IPS-18a (cell line): ENCODE results near the gene AGPAT2.
"Not testable (repeated sequence)": the region's sequence is repeated elsewhere in the genome, so short reads cannot be mapped to it uniquely, and the experiment has no call there.

Source experiments
- H3K27ac ChIP-seq: one replicate; pipeline ENCODE4 v1.5.1; 2013; ENCODE audit warnings: low read length
- H3K27me3 ChIP-seq: one replicate; pipeline ENCODE4 v1.6.1; 2013; ENCODE audit warnings: mild to moderate bottlenecking, low read length; ENCODE audit not compliant: control insufficient read depth, insufficient read depth
- H3K36me3 ChIP-seq: one replicate; pipeline ENCODE4 v1.6.1; 2013; ENCODE audit warnings: low read depth, low read length; ENCODE audit not compliant: control insufficient read depth
- H3K4me1 ChIP-seq: one replicate; pipeline ENCODE4 v1.6.1; 2013; ENCODE audit warnings: low read depth, low read length; ENCODE audit not compliant: control insufficient read depth
- H3K4me3 ChIP-seq: one replicate; pipeline ENCODE4 v1.5.1; 2013; ENCODE audit warnings: low read length
- H3K9ac ChIP-seq: one replicate; pipeline ENCODE4 v1.6.1; 2013; ENCODE audit warnings: mild to moderate bottlenecking, low read length, moderate library complexity
- H3K9me3 ChIP-seq: one replicate; pipeline ENCODE4 v1.6.1; 2013; ENCODE audit warnings: low read depth, low read length; ENCODE audit not compliant: control insufficient read depth

AGPAT2 gene

GRCh38 chr9:136707849-136708517 lies 20.7 kb upstream of the AGPAT2 start:
- H3K4me3 ChIP-seq = no peak overlapping the region
- no peaks in the 10 kb centered on the region for H3K36me3 ChIP-seq
- no peak overlapping the region for H3K9ac ChIP-seq
- H3K27me3 ChIP-seq = peaks cover 8% of the 10 kb centered on the region
- H3K4me1 ChIP-seq = no peaks in the 10 kb centered on the region
- no peak overlapping the region for H3K27ac ChIP-seq
- no peaks in the 10 kb centered on the region for H3K9me3 ChIP-seq

- peaks cover 8% of the 10 kb centered on the region for H3K27me3 ChIP-seq
- H3K27ac ChIP-seq = no peak overlapping the region
- no peaks in the 10 kb centered on the region for H3K9me3 ChIP-seq
- no peak overlapping the region for H3K4me3 ChIP-seq
- H3K9ac ChIP-seq = no peak overlapping the region
- no peaks in the 10 kb centered on the region for H3K4me1 ChIP-seq
- no peaks in the 10 kb centered on the region for H3K36me3 ChIP-seq
These were observed 19.8 kb upstream of the AGPAT2 start for GRCh38 chr9:136707011-136707410.

- H3K4me3 ChIP-seq = no peak overlapping the region
- H3K9ac ChIP-seq = no peak overlapping the region
- no peak overlapping the region for H3K27ac ChIP-seq
- H3K27me3 ChIP-seq = peaks cover 11% of the 10 kb centered on the region
- H3K9me3 ChIP-seq = no peaks in the 10 kb centered on the region
- no peaks in the 10 kb centered on the region for H3K36me3 ChIP-seq
- peaks cover 7% of the 10 kb centered on the region for H3K4me1 ChIP-seq
These were observed 18.3 kb upstream of the AGPAT2 start for GRCh38 chr9:136705564-136705963.

DNA sequence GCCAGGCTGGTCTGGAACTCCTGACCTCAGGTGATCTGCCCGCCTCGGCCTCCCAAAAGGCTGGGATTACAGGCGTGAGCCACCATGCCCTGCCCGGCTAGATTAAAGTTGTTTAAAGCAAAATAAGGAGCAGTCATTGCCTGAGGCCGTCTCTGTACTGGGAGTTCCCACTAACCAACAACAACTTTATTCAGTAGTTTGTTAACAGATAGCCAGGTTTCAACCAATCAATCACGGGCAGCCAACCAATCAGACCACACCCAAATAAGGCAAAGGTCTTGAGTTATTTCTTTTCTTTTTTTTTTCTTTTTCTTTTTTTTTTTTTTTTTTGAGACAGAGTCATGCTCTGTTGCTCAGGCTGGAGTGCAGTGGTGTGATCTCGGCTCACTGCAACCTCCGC lies 17.5 kb upstream of the AGPAT2 start:
- not testable (repeated sequence) for H3K4me1 ChIP-seq, H3K9ac ChIP-seq, H3K27ac ChIP-seq, H3K9me3 ChIP-seq, H3K4me3 ChIP-seq, H3K36me3 ChIP-seq
- peaks cover 15% of the 10 kb centered on the region for H3K27me3 ChIP-seq

DNA sequence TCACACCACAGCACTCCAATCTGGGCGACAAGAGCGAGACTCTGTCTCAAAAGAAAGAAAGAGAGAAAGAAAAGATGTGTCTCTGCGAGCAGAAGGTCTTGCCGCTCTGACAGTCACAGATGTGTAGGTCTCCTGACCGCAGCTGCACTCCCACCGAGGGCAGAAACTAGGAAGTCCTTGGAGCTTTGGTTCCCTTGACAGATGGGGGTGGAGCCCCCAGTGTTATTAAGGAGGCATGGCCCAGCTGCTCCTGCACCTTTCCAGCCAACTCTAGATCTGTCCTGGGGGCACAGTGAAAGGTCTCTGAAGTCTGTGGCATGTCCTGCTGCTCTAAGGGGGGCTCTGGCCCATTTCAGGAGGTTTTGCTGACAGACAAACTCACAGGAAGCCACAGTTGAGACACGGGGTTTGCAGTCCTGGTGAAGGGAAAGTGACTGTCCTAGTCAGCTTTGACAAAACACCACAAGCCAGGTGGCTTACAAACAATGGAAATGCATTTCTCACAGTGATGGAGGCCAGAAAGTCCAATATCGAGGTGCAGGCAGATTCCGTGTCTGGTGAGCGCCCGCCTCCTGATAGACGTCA lies 16.1 kb upstream of the AGPAT2 start:
- Histone ChIP-seq H3K27ac (no peak overlapping the region), H3K9me3 (no peaks in the 10 kb centered on the region), H3K4me1 (peaks cover 7% of the 10 kb centered on the region), H3K27me3 (peaks cover 15% of the 10 kb centered on the region), H3K4me3 (no peak overlapping the region), H3K36me3 (no peaks in the 10 kb centered on the region), H3K9ac (no peak overlapping the region)

DNA sequence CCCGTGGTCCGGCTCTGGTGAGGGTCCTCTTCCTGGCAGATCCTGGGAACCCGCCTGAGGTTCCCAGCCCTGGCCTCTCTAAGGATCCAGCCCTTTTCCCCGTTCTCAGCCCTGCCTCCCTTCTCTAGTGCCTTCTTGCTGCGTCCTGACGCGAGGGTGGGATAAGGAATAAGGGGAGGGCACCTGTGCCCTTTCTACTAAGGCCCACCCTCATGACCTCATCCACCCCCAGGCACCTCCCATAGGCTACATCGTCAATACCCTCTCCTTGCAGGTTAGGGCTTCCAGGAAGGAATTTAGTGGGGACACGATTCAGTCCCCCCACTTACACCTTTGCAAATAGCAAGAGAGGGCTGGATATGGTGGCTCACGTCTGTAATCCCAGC lies 14.4 kb upstream of the AGPAT2 start:
- Histone ChIP-seq H3K36me3 (no peaks in the 10 kb centered on the region), H3K27ac (no peak overlapping the region), H3K9me3 (no peaks in the 10 kb centered on the region), H3K27me3 (peaks cover 15% of the 10 kb centered on the region), H3K4me1 (peaks cover 7% of the 10 kb centered on the region), H3K9ac (no peak overlapping the region), H3K4me3 (peak overlapping the region; percentile 27)

DNA sequence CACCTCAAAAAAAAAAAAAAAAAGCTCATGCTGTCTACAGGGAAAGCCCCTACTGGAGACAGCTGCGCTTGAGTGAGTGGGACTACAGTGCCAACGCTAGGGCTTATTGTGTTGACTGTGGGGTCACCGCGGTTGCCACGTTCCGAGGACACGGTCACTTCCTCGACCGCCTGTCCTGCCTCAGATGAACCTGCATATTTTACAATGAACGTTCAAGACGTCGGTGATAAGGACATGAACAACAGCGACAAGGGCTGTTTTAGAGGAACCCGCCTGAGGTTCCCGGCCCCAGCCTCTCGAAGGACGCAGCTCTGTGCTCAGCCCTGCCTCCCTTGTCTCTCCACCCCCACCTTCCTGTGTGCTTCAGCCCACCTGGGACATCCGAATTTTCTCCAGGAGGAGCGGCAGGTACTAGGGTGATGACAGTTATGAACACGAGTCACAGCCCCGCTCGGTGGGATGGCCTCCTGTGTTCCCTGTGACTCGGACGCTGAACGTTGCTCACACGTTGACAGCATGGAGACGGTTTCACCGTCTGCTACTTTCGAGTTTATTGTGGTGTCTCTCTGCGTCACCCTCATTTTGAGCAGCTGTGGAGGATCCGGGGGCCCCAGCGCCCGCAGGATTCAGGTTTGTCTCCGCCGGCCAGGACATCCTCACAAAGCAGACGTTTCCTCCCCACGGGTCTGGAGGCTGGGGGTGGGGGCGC lies 13.9 kb upstream of the AGPAT2 start:
- H3K9ac ChIP-seq = no peak overlapping the region
- peaks cover 7% of the 10 kb centered on the region for H3K4me1 ChIP-seq
- no peaks in the 10 kb centered on the region for H3K36me3 ChIP-seq
- peaks cover 15% of the 10 kb centered on the region for H3K27me3 ChIP-seq
- no peaks in the 10 kb centered on the region for H3K9me3 ChIP-seq
- H3K4me3 ChIP-seq = peak overlapping the region; percentile 27
- H3K27ac ChIP-seq = no peak overlapping the region

DNA sequence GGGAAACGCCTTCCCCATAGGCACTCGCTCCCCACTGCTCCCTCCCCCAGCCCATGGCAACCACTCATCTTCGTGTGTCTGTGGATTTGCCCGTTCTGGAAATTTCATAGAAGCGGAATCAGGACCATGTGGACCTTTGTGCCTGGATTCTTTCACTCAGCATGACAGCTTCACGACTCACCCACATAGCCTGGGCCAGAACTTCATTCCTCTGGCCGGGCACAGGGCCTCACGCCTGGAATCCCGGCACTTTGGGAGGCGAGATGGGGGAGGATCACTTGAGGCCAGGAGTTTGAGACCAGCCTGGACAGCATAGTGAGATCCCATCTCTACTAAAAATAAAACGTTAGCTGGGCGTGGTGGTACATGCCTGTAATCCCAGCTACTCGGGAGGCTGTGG lies 13.0 kb upstream of the AGPAT2 start:
- H3K9me3 ChIP-seq = no peaks in the 10 kb centered on the region
- peaks cover 15% of the 10 kb centered on the region for H3K27me3 ChIP-seq
- H3K4me3 ChIP-seq = no peak overlapping the region
- no peak overlapping the region for H3K9ac ChIP-seq
- peaks cover 7% of the 10 kb centered on the region for H3K4me1 ChIP-seq
- no peak overlapping the region for H3K27ac ChIP-seq
- H3K36me3 ChIP-seq = no peaks in the 10 kb centered on the region

DNA sequence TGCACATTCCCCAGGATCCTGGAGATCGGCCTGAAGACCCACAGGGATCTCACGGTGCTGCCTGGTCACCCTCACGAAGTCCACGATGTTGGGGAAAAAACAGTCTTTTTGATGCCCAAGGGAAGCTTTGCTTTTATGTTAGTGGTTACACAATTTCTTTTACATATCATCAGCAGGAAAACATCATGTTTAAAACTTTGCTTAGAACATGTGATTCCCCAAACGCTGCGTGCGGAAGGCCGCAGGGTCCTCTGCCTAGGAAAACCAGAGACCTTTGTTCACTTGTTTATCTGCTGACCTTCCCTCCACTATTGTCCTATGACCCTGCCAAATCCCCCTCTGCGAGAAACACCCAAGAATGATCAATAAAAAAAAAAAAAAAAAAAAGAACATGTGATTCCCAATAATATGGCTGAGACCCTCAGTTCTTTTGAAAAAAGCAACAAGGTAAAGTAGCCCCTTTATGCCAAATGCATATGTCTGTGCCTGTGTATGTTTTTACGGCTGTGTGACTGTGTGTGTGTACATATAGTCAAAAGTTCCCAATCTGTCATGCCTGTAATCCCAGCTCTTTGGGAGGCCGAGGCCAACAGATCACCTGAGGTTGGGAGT lies 11.5 kb upstream of the AGPAT2 start:
- no peak overlapping the region for H3K4me3 ChIP-seq
- no peak overlapping the region for H3K9ac ChIP-seq
- peaks cover 15% of the 10 kb centered on the region for H3K27me3 ChIP-seq
- no peak overlapping the region for H3K27ac ChIP-seq
- no peaks in the 10 kb centered on the region for H3K36me3 ChIP-seq
- no peaks in the 10 kb centered on the region for H3K9me3 ChIP-seq
- H3K4me1 ChIP-seq = peaks cover 7% of the 10 kb centered on the region

DNA sequence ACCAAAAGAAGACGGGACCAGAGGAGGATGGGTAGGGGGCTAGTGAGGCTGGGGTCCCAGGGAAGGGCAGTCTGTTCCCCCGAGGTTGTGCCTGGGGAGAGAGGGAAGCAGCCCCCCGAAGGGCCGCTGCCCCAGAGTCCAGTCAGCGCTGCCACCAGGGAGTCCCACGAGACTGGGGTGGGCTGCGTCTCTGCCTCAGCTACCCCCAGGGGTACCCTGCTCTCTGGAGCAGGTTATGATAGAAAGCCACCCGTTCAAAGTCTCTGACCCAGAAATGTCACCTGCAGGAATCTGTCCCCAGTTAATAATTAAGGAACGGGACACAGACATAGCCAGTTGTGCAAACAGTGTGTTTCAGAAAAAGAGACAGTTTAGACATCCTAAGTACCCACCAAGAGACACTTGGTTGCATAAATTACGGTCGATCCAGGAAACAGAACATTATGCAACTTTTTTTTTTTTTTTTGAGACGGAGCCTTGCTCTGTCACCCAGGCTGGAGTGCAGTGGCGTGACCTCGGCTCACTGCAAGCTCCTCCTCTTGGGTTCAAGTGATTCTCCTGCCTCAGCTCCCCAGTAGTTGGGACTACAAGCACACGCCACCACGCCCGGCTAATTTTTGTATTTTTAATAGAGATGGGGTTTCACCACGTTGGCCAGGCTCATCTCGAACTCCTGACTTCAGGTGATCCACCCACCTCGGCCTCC lies 10.7 kb upstream of the AGPAT2 start:
- peaks cover 7% of the 10 kb centered on the region for H3K4me1 ChIP-seq
- no peak overlapping the region for H3K4me3 ChIP-seq
- peaks cover 15% of the 10 kb centered on the region for H3K27me3 ChIP-seq
- H3K9ac ChIP-seq = no peak overlapping the region
- no peak overlapping the region for H3K27ac ChIP-seq
- no peaks in the 10 kb centered on the region for H3K36me3 ChIP-seq
- H3K9me3 ChIP-seq = no peaks in the 10 kb centered on the region

DNA sequence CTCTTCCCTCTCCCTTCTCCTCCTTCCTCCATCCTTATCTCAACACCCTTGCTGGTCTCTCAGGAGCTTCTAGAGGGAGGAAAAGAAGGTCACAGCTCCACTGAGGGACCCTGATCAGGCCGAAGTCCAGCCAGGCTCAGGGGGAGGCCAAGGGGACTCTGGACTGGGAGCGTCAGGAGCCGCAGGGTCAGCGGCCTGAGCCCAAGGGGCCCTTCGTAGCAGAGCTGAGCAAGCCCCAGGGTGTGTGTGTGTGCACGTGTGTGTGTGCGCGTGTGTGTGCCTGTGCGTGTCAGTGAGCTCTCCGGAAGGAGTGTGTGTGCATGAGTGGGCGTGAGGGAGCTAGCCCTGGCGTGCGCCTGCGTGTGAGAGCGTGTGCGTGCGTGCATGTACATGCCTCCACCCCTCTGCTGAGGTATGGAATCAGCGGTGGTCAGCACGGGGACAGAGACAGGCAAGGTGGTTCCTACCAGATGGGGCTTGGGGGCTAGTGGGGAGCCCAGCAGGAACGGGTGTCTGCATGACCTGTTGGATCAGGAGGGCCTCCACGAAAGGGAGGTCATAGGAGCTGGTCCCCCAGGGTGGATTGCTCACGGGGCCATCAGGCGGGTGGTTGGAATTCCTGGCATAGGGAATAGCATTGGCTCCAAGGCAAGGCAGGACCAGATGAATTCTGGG lies 10.0 kb upstream of the AGPAT2 start:
- H3K27ac ChIP-seq = no peak overlapping the region
- H3K36me3 ChIP-seq = no peaks in the 10 kb centered on the region
- H3K4me3 ChIP-seq = no peak overlapping the region
- no peak overlapping the region for H3K9ac ChIP-seq
- peaks cover 15% of the 10 kb centered on the region for H3K27me3 ChIP-seq
- no peaks in the 10 kb centered on the region for H3K9me3 ChIP-seq
- H3K4me1 ChIP-seq = peaks cover 7% of the 10 kb centered on the region
